ENCODE measurements around the gene HELZ.

- TF ChIP-seq CTCF (IDR thresholded peaks at IDR 0.05; ENCODE audit: extremely low read depth in 1 of 2, insufficient read depth in 1 of 2, low read depth in 1 of 2, low read length in 2 of 2) (no peak), JUN (IDR thresholded peaks at IDR 0.05; ENCODE audit: borderline replicate concordance, insufficient read depth, insufficient read length, low read depth) (no peak), POLR2AphosphoS5 (IDR thresholded peaks at IDR 0.05; ENCODE audit: insufficient read depth, low read depth, low read length) (no peak), POLR2A (IDR thresholded peaks at IDR 0.05; ENCODE audit: low read depth, low read length) (no peak), MYC (IDR thresholded peaks at IDR 0.05; ENCODE audit: low read depth, low read length) (no peak)
These were observed 194.4 kb downstream of the HELZ start for GRCh38 chr17:67050471-67051154.
